ENCODE measurements around the gene ACOT12.
A peak's percentile ranks its signal among the peaks of the same experiment; 100 is the strongest.
"Not testable (repeated sequence)": the region's sequence is repeated elsewhere in the genome, so short reads cannot be mapped to it uniquely, and the experiment has no call there.

ACOT12 gene

DNA sequence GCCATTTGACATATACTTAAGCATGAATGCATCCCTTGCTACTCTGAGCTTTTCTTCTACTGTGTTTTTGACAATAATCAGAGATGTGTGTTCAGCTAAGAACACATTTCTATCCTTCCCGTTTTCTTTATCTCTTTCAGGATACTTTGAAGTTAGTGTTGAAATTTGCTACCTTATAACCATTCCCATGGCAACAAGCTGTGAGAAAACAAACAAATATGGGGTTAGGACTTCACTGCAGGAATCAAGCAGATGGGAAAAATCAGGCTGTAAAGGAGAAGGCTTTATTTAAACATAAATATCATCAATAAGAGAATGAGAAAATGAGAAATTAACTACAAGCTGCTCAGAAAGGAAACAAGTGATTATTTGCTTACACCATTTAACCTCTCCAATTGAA is 57.4 kb downstream of the ACOT12 start:
- DNase-seq = no peak

GRCh38 chr5:81335946-81336345 is 58.0 kb downstream of the ACOT12 start:
- no peak for DNase-seq

GRCh38 chr5:81334304-81335061 is 59.5 kb downstream of the ACOT12 start:
- no peak for DNase-seq

DNA sequence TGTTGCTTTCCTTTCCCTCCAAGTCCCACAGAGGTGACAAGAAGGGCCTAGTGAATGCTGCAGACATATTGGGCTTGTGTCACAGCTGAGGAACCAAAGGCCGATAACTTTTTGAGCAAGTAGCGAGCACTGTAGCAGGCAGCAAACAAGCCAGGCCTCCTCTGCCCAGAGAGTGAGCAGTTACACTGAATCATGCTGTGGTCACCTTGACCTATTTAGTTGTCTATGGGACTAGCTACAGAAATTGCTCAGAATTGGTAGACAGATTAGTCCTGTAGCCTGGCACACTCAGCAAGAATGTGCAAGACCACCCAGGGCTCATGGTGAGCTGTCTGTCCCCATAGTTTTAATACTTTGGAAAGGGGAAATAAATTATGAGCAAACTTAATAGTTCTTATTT is 67.4 kb downstream of the ACOT12 start:
- DNase-seq = no peak

- no peak for DNase-seq
These were observed 76.4 kb downstream of the ACOT12 start for GRCh38 chr5:81317536-81317935.

DNA sequence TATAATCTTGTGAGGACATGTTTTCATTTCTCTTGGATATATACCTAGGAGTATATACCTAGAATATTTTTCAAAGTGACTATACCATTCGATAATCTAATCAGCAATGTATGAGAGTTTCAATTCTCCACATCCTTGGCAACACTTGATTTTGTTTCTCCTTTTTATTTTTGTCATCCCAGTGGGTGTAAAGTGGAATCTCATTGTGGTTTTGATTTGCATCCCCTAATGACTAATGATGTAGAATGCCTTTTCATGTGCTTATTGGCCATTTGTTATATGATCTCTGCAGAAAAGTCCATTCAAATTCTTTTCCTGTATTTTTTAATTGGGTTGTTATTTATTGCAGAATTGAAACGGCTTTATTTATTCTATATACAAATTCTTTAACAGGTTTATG is 77.4 kb downstream of the ACOT12 start:
- no peak for DNase-seq

- DNase-seq = no peak
These were observed 78.1 kb downstream of the ACOT12 start for GRCh38 chr5:81315830-81316229.

DNA sequence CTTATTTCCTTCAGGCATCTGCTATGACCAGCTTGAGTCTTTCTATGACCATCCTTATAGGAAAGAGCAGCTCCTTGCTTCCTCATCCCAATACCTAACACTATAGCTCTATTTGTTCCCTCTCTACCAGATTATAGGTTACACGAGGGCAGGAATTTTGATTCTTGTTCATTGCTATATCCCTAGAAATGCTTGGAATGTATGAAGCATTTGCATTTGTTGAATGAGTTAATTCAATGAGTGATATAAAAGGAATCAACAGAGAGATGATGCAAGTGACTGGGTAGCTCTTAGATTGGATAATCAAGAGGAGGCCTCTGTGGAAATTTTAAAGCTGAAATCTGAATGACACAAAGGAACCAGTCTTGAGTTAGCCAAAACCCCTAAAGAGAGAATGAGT is 78.6 kb downstream of the ACOT12 start:
- DNase-seq = no peak

- no peak for DNase-seq
These were observed 79.4 kb downstream of the ACOT12 start for GRCh38 chr5:81314581-81314980.

- no peak for DNase-seq
These were observed 80.2 kb downstream of the ACOT12 start for GRCh38 chr5:81313686-81314085.

DNA sequence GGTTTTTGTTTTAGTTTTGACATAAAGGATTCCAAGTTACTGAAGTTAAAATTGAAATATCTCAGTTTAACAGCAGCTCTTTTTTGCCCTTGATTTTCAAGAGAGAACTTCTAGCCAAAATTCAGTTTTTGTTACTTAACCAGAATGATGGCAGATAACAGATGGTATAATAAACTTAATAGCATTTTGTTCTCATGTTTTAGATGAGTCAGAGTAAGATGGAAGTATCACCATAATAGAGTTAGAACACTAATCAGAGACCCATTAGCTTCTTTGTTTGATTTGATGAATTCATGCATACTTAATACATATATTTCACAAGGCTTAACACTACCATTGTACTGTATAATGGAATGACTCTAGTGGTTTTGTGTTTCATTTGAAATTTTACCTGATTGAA is 80.7 kb downstream of the ACOT12 start:
- DNase-seq = no peak

DNA sequence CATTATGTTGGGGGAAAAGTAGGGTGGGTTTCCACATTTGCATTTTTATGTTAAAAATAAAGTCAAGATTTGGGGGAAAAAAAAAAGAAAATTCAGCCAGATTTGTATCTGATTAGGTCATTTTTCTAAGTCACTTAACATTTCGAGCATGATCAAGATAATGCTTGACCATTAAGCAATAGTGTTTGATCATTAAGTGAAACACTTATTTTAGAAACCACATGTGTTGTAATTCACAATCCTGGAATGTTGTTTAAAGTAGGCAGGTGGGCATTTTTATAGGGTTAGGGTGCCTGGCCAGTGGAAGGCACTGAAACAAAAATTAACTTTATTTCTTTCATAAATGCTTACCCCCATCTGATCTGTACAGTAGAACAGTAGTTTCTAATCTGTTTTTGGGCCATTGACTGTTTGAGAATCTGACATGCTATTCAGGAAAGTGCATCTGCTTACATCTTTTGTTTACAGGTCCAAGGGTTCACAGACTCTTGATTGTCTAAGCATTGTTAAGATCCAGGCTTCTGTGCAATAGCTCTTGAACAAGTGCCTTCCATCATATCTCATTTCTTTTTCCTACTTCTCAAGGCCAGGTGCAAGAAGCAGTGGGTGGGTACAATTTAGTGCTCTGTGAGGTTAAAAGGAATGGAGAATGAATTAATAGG is 83.4 kb downstream of the ACOT12 start:
- no peak for DNase-seq

- no peak for DNase-seq
These were observed 85.1 kb downstream of the ACOT12 start for GRCh38 chr5:81308836-81309235.

DNA sequence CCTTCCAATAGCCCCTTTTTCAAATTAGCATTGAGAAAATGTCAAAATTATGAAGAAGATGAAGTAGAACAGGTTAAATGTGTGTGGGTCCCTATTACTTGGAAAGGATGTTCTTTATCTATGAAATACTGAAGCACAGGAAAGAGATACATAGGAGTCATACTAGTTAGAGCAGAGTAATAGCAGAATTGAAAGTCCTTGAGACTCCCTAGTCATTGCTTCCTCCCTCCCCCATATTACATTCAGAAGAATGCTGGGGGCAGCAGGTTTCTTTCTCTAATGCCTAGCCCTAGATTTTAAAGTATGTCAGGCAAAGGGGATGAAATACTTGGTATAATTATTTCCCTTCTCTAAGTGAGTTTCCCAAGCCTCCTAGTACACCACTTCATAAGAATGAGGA is 88.1 kb downstream of the ACOT12 start:
- no peak for DNase-seq

- DNase-seq = no peak
These were observed 90.4 kb downstream of the ACOT12 start for GRCh38 chr5:81303563-81303962.

GRCh38 chr5:81302596-81302995 is 91.3 kb downstream of the ACOT12 start:
- DNase-seq = no peak

GRCh38 chr5:81301271-81302015 is 92.5 kb downstream of the ACOT12 start, which contains the start of gene ZCCHC9:
Gene ZCCHC9 (plus strand): TSS chr5:81301587. CDS start chr5:81304758, 3,171 bp downstream.
- DNase-seq = peak; percentile 93

GRCh38 chr5:81300921-81301270 is 93.0 kb downstream of the ACOT12 start:
- no peak for DNase-seq

- no peak for DNase-seq
These were observed 96.4 kb downstream of the ACOT12 start for GRCh38 chr5:81297531-81297930.

DNA sequence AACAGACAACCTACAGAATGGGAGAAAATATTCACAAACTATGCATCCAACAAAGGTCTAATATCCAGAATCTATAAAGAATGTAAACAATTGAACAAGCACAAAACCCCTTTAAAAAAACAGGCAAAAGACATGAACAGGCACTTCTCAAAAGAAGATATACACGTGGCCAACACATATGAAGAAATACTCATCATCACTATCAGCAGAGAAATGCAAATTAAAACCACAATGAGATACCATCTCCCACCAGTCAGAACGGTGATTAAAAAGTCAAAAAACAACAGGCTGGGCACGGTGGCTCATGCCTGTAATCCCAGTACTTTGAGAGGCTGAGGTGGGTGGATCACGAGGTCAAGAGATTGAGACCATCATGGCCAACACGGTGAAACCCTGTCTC is 99.9 kb downstream of the ACOT12 start:
- not testable (repeated sequence) for DNase-seq

- DNase-seq = no peak
These were observed 101.8 kb downstream of the ACOT12 start for GRCh38 chr5:81292130-81292529.

- DNase-seq = no peak
These were observed 103.8 kb downstream of the ACOT12 start for GRCh38 chr5:81290146-81290545.

DNA sequence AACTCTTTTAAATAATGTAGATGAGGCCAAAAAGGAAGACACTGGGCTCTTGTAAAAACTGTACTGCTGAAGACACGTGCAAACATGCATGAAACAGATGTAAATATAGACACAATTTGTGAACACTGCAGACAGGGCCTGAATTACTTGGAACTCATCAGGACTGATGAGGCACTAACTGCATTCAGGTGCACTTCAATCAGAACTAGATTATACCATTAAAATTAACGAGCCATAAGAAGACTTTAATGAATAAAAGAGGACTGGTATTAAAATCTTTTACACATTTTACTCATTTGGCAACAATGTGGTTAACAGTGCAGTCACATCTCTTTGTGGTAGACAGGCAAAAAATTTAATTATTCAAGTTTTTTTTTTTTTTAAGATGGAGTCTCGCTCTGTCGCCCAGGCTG is 105.9 kb downstream of the ACOT12 start:
- no peak for DNase-seq

GRCh38 chr5:81286059-81286617 is 107.8 kb downstream of the ACOT12 start:
- no peak for DNase-seq

Measured in CD4-positive, alpha-beta T cell treated with Interleukin-17A for 4 hours (primary cell).